KMS-11 (cell line): ENCODE results near the gene RASGEF1B.
"Not testable (repeated sequence)": the region's sequence is repeated elsewhere in the genome, so short reads cannot be mapped to it uniquely, and the experiment has no call there.

ENCODE experiments used
- H2AFZ ChIP-seq: fragments of 200-600 bp; sonication (generic); 2 replicates; pipeline ENCODE4 v1.6.1; 2016; ENCODE audit warnings: antibody characterized with exemption, mixed run types, low read depth
- H3K27ac ChIP-seq: fragments of 200-600 bp; sonication (generic); 2 replicates; pipeline ENCODE4 v1.6.1; 2016; ENCODE audit warnings: mild to moderate bottlenecking, mixed run types
- H3K27me3 ChIP-seq: fragments of 200-600 bp; sonication (generic); 2 replicates; pipeline ENCODE4 v1.6.1; 2017; ENCODE audit warnings: mild to moderate bottlenecking, low read depth, mixed run types, moderate library complexity; ENCODE audit not compliant: insufficient read depth
- H3K36me3 ChIP-seq: fragments of 200-600 bp; sonication (generic); 2 replicates; pipeline ENCODE4 v1.6.1; 2017; ENCODE audit warnings: mild to moderate bottlenecking, mixed run types; ENCODE audit not compliant: insufficient read depth
- H3K4me1 ChIP-seq: fragments of 200-600 bp; sonication (generic); 2 replicates; pipeline ENCODE4 v1.6.1; 2016; ENCODE audit warnings: mild to moderate bottlenecking, low read depth, mixed run types; ENCODE audit not compliant: poor library complexity, severe bottlenecking
- H3K4me2 ChIP-seq: fragments of 200-600 bp; sonication (generic); 2 replicates; pipeline ENCODE4 v1.7.0; 2016; ENCODE audit warnings: mild to moderate bottlenecking, mixed run types
- H3K4me3 ChIP-seq: fragments of 200-600 bp; sonication (generic); IDR thresholded peaks from 2 replicates; pipeline ENCODE4 v1.6.1; 2017; ENCODE audit warnings: low read depth, low read length, mixed read lengths; ENCODE audit not compliant: insufficient read depth
- H3K79me2 ChIP-seq: fragments of 200-600 bp; sonication (generic); 2 replicates; pipeline ENCODE4 v1.6.1; 2016; ENCODE audit warnings: low read depth, mixed run types; ENCODE audit not compliant: insufficient read depth
- H3K9ac ChIP-seq: fragments of 200-600 bp; sonication (generic); 2 replicates; pipeline ENCODE4 v1.6.1; 2016; ENCODE audit warnings: mild to moderate bottlenecking, mixed run types
- H4K20me1 ChIP-seq: fragments of 200-600 bp; sonication (generic); 2 replicates; pipeline ENCODE4 v1.6.1; 2016; ENCODE audit warnings: mild to moderate bottlenecking, mixed run types; ENCODE audit not compliant: insufficient read depth
- TF ChIP-seq, protein P1 (sequence below): fragments of 200-600 bp; sonication (generic); conservative IDR thresholded peaks from 2 replicates; pipeline ENCODE4 v1.6.1; 2017; ENCODE audit warnings: low read depth, mild to moderate bottlenecking, antibody characterized with exemption, low read length, moderate library complexity, mixed read lengths

The RASGEF1B gene

DNA sequence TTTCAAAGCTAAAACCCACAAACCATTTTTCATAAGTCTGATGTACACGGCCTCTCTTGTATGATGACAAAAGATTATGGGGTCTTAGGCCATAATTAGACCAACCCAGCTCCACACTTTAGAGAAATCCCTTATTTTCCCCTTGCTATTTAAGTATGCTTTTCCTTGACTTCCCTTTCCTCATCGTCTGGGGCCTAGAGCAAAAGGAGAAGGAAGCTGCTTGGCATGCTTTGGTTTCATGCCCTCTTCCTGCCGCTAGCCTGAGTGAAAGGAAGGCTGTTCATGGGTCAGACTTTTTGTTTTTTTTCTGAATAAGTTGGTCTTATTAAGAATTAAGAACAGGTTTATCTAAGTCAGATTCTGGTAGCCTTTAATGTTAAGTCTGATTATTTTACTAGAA is 10.6 kb upstream of the RASGEF1B start:
- no peaks in the 10 kb centered on the region for H3K79me2 ChIP-seq
- H3K27ac ChIP-seq = no peak overlapping the region
- H2AFZ ChIP-seq = no peak overlapping the region
- no peak overlapping the region for H3K4me3 ChIP-seq
- no peak overlapping the region for H3K4me2 ChIP-seq
- no peaks in the 10 kb centered on the region for H3K4me1 ChIP-seq
- no peak overlapping the region for H3K9ac ChIP-seq
- H4K20me1 ChIP-seq = no peaks in the 10 kb centered on the region
- H3K36me3 ChIP-seq = no peaks in the 10 kb centered on the region
- H3K27me3 ChIP-seq = no peaks in the 10 kb centered on the region
- TF ChIP-seq, protein P1, sequence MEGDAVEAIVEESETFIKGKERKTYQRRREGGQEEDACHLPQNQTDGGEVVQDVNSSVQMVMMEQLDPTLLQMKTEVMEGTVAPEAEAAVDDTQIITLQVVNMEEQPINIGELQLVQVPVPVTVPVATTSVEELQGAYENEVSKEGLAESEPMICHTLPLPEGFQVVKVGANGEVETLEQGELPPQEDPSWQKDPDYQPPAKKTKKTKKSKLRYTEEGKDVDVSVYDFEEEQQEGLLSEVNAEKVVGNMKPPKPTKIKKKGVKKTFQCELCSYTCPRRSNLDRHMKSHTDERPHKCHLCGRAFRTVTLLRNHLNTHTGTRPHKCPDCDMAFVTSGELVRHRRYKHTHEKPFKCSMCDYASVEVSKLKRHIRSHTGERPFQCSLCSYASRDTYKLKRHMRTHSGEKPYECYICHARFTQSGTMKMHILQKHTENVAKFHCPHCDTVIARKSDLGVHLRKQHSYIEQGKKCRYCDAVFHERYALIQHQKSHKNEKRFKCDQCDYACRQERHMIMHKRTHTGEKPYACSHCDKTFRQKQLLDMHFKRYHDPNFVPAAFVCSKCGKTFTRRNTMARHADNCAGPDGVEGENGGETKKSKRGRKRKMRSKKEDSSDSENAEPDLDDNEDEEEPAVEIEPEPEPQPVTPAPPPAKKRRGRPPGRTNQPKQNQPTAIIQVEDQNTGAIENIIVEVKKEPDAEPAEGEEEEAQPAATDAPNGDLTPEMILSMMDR = no peak

DNA sequence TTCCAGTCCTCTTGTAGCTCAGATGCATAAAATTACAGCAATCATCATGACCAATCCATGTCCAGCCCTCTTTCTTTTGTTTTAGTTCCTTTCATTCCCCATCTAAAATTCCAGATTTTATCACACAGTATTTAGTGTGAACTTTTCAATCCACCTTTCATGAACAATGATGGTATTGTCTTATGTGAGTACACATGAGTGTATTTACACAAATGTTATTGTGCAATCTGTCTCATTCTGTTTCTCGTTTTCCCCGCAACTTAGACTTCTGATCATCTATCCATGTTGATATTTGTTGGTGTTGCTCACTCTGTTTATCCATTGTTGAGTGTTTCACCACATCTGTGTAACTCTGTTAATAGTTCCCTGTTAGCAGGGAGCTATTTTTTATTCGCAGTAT is 9.4 kb upstream of the RASGEF1B start:
- H4K20me1 ChIP-seq = no peaks in the 10 kb centered on the region
- TF ChIP-seq, protein P1 = no peak
- H3K27ac ChIP-seq = no peak overlapping the region
- H2AFZ ChIP-seq = no peak overlapping the region
- H3K79me2 ChIP-seq = no peaks in the 10 kb centered on the region
- H3K27me3 ChIP-seq = no peaks in the 10 kb centered on the region
- no peak overlapping the region for H3K9ac ChIP-seq
- no peaks in the 10 kb centered on the region for H3K36me3 ChIP-seq
- no peaks in the 10 kb centered on the region for H3K4me1 ChIP-seq
- H3K4me2 ChIP-seq = no peak overlapping the region
- H3K4me3 ChIP-seq = no peak overlapping the region

DNA sequence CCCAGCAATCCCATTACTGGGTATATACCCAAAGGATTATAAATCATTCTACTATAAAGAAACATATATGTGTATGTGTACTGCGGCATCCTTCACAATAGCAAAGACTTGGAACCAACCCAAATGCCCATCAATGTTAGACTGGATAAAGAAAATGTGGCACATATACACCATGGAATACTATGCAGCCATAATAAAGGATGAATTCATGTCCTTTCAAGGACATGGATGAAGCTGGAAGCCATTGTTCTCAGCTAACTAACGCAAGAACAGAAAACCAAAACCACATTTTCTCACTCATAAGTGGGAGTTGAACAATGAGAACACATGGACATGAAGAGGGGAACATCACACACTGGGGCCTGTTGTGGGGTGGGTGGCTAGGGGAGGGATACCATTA is 7.9 kb upstream of the RASGEF1B start:
- not testable (repeated sequence) for H3K36me3 ChIP-seq, H3K4me2 ChIP-seq, H3K4me1 ChIP-seq, H3K79me2 ChIP-seq, H3K27ac ChIP-seq, H3K4me3 ChIP-seq, H4K20me1 ChIP-seq, H3K9ac ChIP-seq, H3K27me3 ChIP-seq, H2AFZ ChIP-seq

DNA sequence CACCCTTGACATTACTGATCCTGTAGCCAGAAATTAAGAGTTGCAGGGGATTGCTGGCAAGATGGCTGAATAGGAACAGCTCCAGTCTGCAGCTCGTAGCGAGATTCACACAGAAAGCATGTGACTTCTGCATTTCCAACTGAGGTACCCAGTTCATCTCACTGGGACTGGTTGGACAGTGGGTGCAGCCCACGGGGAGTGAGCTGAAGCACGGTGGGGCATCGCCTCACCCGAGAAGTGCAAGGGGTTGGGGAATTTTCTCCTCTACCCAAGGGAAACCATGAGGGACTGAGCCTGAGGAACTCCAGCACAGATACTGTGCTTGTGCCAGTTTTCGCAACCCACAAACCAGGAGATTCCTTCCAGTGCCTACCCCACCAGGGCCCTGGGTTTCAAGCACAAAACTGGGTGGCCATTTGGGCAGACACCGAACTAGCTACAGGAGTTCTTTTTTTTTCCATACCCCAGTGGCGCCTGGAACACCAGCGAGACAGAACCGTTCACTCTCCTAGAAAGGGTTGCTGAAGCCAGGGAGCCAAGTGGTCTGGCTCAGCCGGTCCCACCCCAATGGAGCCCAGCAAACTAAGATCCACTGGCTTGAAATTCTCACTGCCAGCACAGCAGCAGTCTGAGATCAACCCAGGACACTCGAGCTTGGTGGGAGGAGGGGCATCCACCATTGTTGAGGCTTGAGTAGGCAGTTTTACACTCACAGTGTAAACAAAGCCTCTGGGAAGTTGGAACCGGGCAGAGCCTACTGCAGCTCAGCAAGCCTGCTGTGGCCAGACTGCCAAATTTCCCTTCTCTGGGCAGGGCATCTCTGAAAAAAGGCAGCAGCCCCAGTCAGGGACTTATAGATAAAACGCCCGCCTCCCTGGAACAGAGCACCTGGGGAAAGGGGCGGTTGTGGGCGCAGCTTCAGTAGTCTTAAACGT is 1.9 kb upstream of the RASGEF1B start:
- peak overlapping the region; percentile 84 for H3K27ac ChIP-seq
- peak overlapping the region; percentile 56 for H2AFZ ChIP-seq
- H3K4me2 ChIP-seq = peak overlapping the region; percentile 51
- not testable (repeated sequence) for H3K4me3 ChIP-seq, H4K20me1 ChIP-seq, H3K9ac ChIP-seq, H3K36me3 ChIP-seq, H3K27me3 ChIP-seq
- H3K4me1 ChIP-seq = peaks cover 31% of the 10 kb centered on the region
- peaks cover 30% of the 10 kb centered on the region for H3K79me2 ChIP-seq

DNA sequence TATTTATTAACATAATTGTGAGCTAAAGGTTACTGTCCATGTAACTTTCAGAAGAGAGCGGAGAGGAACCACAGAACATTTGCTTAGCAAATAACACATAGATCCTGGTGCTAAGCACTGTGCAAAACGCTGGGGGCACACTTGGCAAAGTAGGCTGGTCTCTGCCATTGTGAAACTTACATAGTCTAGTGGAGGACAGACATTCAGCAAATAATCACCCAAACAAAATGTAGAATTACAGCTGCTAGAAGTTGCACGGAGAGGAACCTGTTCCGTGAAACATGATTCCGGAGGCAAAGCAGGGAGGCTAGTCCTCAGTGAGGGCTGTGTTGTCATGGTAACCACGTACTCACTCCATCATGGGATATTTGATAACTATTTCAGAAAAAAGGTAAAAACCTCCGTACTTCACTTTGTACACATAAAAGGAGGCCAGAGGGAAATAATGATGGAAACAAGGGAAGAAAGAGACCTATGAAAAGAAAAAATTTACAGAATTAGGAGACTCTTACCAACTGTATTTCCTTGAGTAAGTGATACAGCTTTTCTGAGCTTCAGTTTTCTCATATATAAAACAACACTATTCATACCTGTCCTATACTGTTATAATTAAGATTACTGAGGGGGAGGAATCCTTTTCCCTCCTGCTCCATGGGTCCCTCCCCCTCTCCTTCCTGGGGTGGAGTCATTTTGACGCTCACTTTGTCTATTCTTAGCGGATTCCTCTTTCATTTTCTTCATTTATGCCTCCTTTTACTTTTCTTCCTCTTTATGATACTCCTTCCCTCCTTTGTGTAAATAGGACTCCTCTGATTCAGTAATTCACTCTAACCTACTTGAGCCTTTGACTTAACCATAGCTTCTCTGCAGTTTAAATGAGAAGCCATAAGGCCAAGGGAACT is 825 bp upstream of the RASGEF1B start:
- no peaks in the 10 kb centered on the region for H3K36me3 ChIP-seq
- H3K4me1 ChIP-seq = peaks cover 42% of the 10 kb centered on the region
- peaks cover 40% of the 10 kb centered on the region for H3K79me2 ChIP-seq
- no peaks in the 10 kb centered on the region for H3K27me3 ChIP-seq
- TF ChIP-seq, protein P1 = peak; percentile 58
- no peak overlapping the region for H3K4me3 ChIP-seq
- peak overlapping the region; percentile 51 for H3K4me2 ChIP-seq
- peak overlapping the region; percentile 84 for H3K27ac ChIP-seq
- peak overlapping the region; percentile 56 for H2AFZ ChIP-seq
- peak overlapping the region; percentile 78 for H3K9ac ChIP-seq
- no peaks in the 10 kb centered on the region for H4K20me1 ChIP-seq
